Measurements from ENCODE around the gene KCNQ5. TPM values are rescaled to one million over a fixed set of nuclear protein-coding genes. Genes with fewer than 3 reads are reported as not detected.

The KCNQ5 gene
- total RNA-seq, 1 experiment from 2014 or later = 2.0 TPM

GRCh38 chr6:72905705-72906478, 284.0 kb downstream of the KCNQ5 start:
- no peak for TF ChIP-seq MLX (CRISPR knock-in tag; IDR thresholded peaks at IDR 0.05)
- no peak for TF ChIP-seq NR2C2 (CRISPR knock-in tag; IDR thresholded peaks at IDR 0.05)
- TF ChIP-seq USF1 (CRISPR knock-in tag; IDR thresholded peaks at IDR 0.05) = no peak
- TF ChIP-seq JUN (CRISPR knock-in tag; IDR thresholded peaks at IDR 0.05) = no peak
- no peak for TF ChIP-seq ATF6 (CRISPR knock-in tag; IDR thresholded peaks at IDR 0.05)
- Mint-ChIP-seq H3K36me3 (no peaks in the 10 kb centered on the region), H3K27me3 (ENCODE audit: low read depth) (no peaks in the 10 kb centered on the region), H3K27ac (no peak overlapping the region), H3K4me3 (no peak overlapping the region), H3K4me1 (peaks cover 4% of the 10 kb centered on the region), H3K9me3 (peaks cover 14% of the 10 kb centered on the region; the same call in 1 of the 2 replicates)
- no peak for ATAC-seq
- ChIA-PET POLR2A (no interaction called here), CTCF (no interaction called here)
- DNase-seq (ENCODE audit: low spot score) = no peak

GRCh38 chr6:72911463-72912155, 289.7 kb downstream of the KCNQ5 start:
- ChIA-PET CTCF (no interaction called here), POLR2A (no interaction called here)
- no peaks in the 10 kb centered on the region for H3K4me1 Mint-ChIP-seq
- no peaks in the 10 kb centered on the region for H3K36me3 Mint-ChIP-seq
- H3K27me3 Mint-ChIP-seq (ENCODE audit: low read depth) = no peaks in the 10 kb centered on the region
- H3K9me3 Mint-ChIP-seq = peaks cover 3% of the 10 kb centered on the region; the same call in 1 of the 2 replicates
- no peak for ATAC-seq
- H3K4me3 Mint-ChIP-seq = no peak overlapping the region
- H3K27ac Mint-ChIP-seq = no peak overlapping the region
- TF ChIP-seq NR2C2 (CRISPR knock-in tag; IDR thresholded peaks at IDR 0.05) (no peak), SP1 (CRISPR knock-in tag; conservative IDR thresholded peaks at IDR 0.05) (no peak), CDX4 (CRISPR knock-in tag; IDR thresholded peaks at IDR 0.05; ENCODE audit: borderline replicate concordance) (no peak), GABPB1 (CRISPR knock-in tag; IDR thresholded peaks at IDR 0.05) (no peak), MAX (CRISPR knock-in tag; IDR thresholded peaks at IDR 0.05) (no peak), PRRX2 (CRISPR knock-in tag; IDR thresholded peaks at IDR 0.05) (no peak), TCF7 (CRISPR knock-in tag; IDR thresholded peaks at IDR 0.05; ENCODE audit: low read depth) (no peak), TP53 (CRISPR knock-in tag; IDR thresholded peaks at IDR 0.05) (no peak), ELF4 (CRISPR knock-in tag; IDR thresholded peaks at IDR 0.05; ENCODE audit: low read depth) (no peak)
- TF ChIP-seq, protein P1, sequence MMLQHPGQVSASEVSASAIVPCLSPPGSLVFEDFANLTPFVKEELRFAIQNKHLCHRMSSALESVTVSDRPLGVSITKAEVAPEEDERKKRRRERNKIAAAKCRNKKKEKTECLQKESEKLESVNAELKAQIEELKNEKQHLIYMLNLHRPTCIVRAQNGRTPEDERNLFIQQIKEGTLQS (CRISPR knock-in tag; conservative IDR thresholded peaks at IDR 0.05) = no peak
- DNase-seq (ENCODE audit: low spot score) = no peak

- ATAC-seq (no peak), DNase-seq (ENCODE audit: low spot score) (no peak)
- no peaks in the 10 kb centered on the region for H3K36me3 Mint-ChIP-seq
- H3K4me3 Mint-ChIP-seq = no peak overlapping the region
- ChIA-PET POLR2A (no interaction called here), CTCF (interaction anchor here (1.8 kb wide), 1 partner anchor 221 kb away, joined by 4 read pairs; no protein-coding TSS in a partner anchor)
- no peaks in the 10 kb centered on the region for H3K27me3 Mint-ChIP-seq (ENCODE audit: low read depth)
- H3K4me1 Mint-ChIP-seq = no peaks in the 10 kb centered on the region
- H3K27ac Mint-ChIP-seq = no peak overlapping the region
- H3K9me3 Mint-ChIP-seq = no peaks in the 10 kb centered on the region
- TF ChIP-seq RELA (CRISPR knock-in tag; IDR thresholded peaks at IDR 0.05; ENCODE audit: borderline replicate concordance) (no peak), CREB1 (CRISPR knock-in tag; IDR thresholded peaks at IDR 0.05) (no peak), ZNF396 (CRISPR knock-in tag; IDR thresholded peaks at IDR 0.05; ENCODE audit: borderline replicate concordance) (no peak), ZNF317 (CRISPR knock-in tag; IDR thresholded peaks at IDR 0.05; ENCODE audit: borderline replicate concordance, low read depth) (no peak), ZNF671 (CRISPR knock-in tag; IDR thresholded peaks at IDR 0.05) (no peak), ZBTB21 (CRISPR knock-in tag; IDR thresholded peaks at IDR 0.05; ENCODE audit: borderline replicate concordance) (no peak), SMAD3 (CRISPR knock-in tag; IDR thresholded peaks at IDR 0.05; ENCODE audit: borderline replicate concordance) (no peak), ZNF416 (CRISPR knock-in tag; IDR thresholded peaks at IDR 0.05) (no peak)
- TF ChIP-seq, protein P2, sequence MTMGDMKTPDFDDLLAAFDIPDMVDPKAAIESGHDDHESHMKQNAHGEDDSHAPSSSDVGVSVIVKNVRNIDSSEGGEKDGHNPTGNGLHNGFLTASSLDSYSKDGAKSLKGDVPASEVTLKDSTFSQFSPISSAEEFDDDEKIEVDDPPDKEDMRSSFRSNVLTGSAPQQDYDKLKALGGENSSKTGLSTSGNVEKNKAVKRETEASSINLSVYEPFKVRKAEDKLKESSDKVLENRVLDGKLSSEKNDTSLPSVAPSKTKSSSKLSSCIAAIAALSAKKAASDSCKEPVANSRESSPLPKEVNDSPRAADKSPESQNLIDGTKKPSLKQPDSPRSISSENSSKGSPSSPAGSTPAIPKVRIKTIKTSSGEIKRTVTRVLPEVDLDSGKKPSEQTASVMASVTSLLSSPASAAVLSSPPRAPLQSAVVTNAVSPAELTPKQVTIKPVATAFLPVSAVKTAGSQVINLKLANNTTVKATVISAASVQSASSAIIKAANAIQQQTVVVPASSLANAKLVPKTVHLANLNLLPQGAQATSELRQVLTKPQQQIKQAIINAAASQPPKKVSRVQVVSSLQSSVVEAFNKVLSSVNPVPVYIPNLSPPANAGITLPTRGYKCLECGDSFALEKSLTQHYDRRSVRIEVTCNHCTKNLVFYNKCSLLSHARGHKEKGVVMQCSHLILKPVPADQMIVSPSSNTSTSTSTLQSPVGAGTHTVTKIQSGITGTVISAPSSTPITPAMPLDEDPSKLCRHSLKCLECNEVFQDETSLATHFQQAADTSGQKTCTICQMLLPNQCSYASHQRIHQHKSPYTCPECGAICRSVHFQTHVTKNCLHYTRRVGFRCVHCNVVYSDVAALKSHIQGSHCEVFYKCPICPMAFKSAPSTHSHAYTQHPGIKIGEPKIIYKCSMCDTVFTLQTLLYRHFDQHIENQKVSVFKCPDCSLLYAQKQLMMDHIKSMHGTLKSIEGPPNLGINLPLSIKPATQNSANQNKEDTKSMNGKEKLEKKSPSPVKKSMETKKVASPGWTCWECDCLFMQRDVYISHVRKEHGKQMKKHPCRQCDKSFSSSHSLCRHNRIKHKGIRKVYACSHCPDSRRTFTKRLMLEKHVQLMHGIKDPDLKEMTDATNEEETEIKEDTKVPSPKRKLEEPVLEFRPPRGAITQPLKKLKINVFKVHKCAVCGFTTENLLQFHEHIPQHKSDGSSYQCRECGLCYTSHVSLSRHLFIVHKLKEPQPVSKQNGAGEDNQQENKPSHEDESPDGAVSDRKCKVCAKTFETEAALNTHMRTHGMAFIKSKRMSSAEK (CRISPR knock-in tag; IDR thresholded peaks at IDR 0.05; ENCODE audit: borderline replicate concordance) = no peak
Measured at GRCh38 chr6:72913797-72914196, 291.9 kb downstream of the KCNQ5 start.

Data from WTC11 (cell line).